SK-N-SH treated with all-trans-retinoic acid at 6 μM for 48 hours (cell line): ENCODE measurements around the gene CCDC38.

Experiments used
- ATAC-seq: fragments of 200-7000 bp; cut with Tn5 transposase; 3 replicates; pipeline ENCODE4 v1.9.1; 2020; ENCODE audit warnings: mild to moderate bottlenecking, moderate library complexity
- ARNTL ChIP-seq: fragments of 450-650 bp; formaldehyde crosslinking; IDR thresholded peaks from 2 replicates; pipeline ENCODE4 v1.5.0; 2020; ENCODE audit warnings: low read depth, mild to moderate bottlenecking, moderate library complexity, borderline replicate concordance
- BACH2 ChIP-seq: fragments of 250-450 bp; sonication (Bioruptor Pico); IDR thresholded peaks from 2 replicates; pipeline ENCODE4 v1.9.0; 2021; ENCODE audit warnings: mild to moderate bottlenecking, borderline replicate concordance
- CSDC2 ChIP-seq: fragments of 250-450 bp; sonication (Bioruptor Pico); IDR thresholded peaks from 2 replicates; pipeline ENCODE4 v1.5.0; 2020; ENCODE audit warnings: mild to moderate bottlenecking, moderate library complexity
- GLIS3 ChIP-seq: fragments of 250-450 bp; sonication (Bioruptor Pico); IDR thresholded peaks from 2 replicates; pipeline ENCODE4 v1.5.0; 2020; ENCODE audit warnings: mild to moderate bottlenecking, moderate library complexity
- ISL1 ChIP-seq: fragments of 250-450 bp; sonication (Bioruptor Pico); IDR thresholded peaks from 2 replicates; pipeline ENCODE4 v2.1.2; 2022; ENCODE audit warnings: mild to moderate bottlenecking, moderate library complexity
- OSR1 ChIP-seq: fragments of 250-450 bp; sonication (Bioruptor Pico); IDR thresholded peaks from 2 replicates; pipeline ENCODE4 v1.8.0; 2022; ENCODE audit warnings: moderate library complexity, mild to moderate bottlenecking, inconsistent platforms
- PPARA ChIP-seq: fragments of 250-450 bp; sonication (Bioruptor Pico); IDR thresholded peaks from 2 replicates; pipeline ENCODE4 v1.5.0; 2020; ENCODE audit warnings: mild to moderate bottlenecking, borderline replicate concordance
- TCF4 ChIP-seq: fragments of 250-450 bp; sonication (Bioruptor Pico); IDR thresholded peaks from 2 replicates; pipeline ENCODE4 v1.8.0; 2021; ENCODE audit warnings: mild to moderate bottlenecking, moderate library complexity, borderline replicate concordance
- TOX ChIP-seq: fragments of 250-450 bp; sonication (Bioruptor Pico); IDR thresholded peaks from 2 replicates; pipeline ENCODE4 v1.8.0; 2021; ENCODE audit warnings: mild to moderate bottlenecking, moderate library complexity, borderline replicate concordance
- ZFP3 ChIP-seq: fragments of 250-450 bp; sonication (Bioruptor Pico); IDR thresholded peaks from 2 replicates; pipeline ENCODE4 v1.5.0; 2020; ENCODE audit warnings: mild to moderate bottlenecking, moderate library complexity
- ZFP30 ChIP-seq: fragments of 450-650 bp; formaldehyde crosslinking; IDR thresholded peaks from 2 replicates; pipeline ENCODE4 v1.5.0; 2022; ENCODE audit warnings: mild to moderate bottlenecking, moderate library complexity
- ZNF565 ChIP-seq: fragments of 450-650 bp; formaldehyde crosslinking; conservative IDR thresholded peaks from 2 replicates; pipeline ENCODE4 v1.5.0; 2020; ENCODE audit warnings: low read depth, mild to moderate bottlenecking, moderate library complexity
- ZNF70 ChIP-seq: fragments of 450-650 bp; formaldehyde crosslinking; IDR thresholded peaks from 2 replicates; pipeline ENCODE4 v1.5.0; 2020; ENCODE audit warnings: mild to moderate bottlenecking, moderate library complexity
- TF ChIP-seq, protein P1 (sequence below): fragments of 250-450 bp; sonication (Bioruptor Pico); IDR thresholded peaks from 2 replicates; pipeline ENCODE4 v1.5.0; 2020; ENCODE audit warnings: mild to moderate bottlenecking, moderate library complexity
- TF ChIP-seq, protein P2 (sequence below): fragments of 250-450 bp; sonication (Bioruptor Pico); IDR thresholded peaks from 2 replicates; pipeline ENCODE4 v1.8.0; 2021; ENCODE audit warnings: low read depth, mild to moderate bottlenecking, moderate library complexity, borderline replicate concordance

CCDC38 gene

DNA sequence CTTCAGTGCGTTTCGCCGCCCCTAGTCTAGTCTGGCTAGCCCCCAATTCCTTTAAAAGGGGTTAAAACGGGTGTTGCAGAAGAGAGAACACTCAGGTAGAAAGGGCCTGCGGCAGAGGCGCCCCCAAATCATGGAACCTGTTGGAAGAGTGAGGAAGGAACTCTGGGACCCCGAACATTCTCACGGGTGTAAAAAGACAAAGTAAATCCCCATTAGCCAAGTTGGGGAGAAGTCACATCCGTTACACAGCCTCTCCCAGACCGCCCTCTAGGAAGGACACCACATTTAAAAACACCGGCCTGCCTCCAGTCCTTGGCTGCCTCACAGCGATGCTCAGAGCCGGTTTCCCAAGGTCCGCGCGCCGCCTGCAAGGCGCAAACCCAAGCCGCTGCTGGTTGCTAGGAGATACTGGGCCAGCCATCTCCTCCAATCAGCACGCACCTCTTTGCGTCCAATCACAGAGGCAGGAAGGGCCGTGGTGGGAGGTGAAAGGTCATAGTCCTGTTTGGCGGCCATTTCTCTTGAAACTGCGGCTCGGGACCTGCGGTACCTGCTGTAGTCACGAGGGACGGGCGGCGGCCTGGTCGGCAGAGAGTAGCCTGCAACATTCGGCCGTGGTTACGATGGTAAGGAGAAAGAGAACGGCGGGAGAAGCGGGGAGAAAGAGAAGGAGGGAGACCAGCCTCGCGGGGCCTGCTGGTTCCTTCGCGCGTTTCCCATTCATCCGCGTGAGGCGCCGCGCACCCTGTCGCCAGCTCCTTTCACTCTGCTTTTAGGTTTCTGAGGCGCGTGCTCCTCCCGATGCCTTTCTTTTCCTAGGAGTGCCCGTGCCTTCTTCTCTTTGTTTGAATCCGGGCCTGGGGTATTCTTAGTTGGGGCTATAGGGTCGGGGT, 83.7 kb downstream of the CCDC38 start, which contains the start of gene SNRPF:
SNRPF (plus strand) TSS at position 502 of the 893 bp plus-strand sequence; CDS start at position 624, 122 bp downstream.
- ATAC-seq = peak; percentile 98
- TF ChIP-seq ZNF565 = no peak

DNA sequence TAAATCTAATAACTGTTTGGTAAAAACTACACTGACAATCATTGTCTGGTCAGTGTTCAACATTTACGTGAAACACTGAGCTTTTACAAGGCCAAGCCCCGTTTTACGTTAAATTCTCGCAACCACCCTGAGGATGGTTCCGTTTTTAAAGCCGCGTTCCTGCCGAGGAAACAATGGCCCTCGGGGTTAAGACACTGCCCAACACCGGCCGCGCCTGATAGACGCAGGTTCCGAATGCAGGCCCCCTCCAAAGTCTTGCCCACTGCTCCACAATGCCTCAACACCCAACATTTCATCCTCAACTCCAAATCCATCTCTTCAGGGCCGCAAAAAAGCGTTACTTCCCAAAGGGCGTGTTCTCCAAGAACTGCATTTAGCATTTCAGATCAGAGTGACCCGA, 84.6 kb downstream of the CCDC38 start:
- no peak for ATAC-seq
- TF ChIP-seq ZNF70 (CRISPR knock-in tag) (no peak), ISL1 (CRISPR knock-in tag) (no peak), TOX (CRISPR knock-in tag) (no peak), GLIS3 (CRISPR knock-in tag) (no peak), PPARA (CRISPR knock-in tag) (no peak), OSR1 (CRISPR knock-in tag) (no peak), ZFP3 (CRISPR knock-in tag) (no peak), ARNTL (CRISPR knock-in tag) (no peak)
- TF ChIP-seq, protein P1, sequence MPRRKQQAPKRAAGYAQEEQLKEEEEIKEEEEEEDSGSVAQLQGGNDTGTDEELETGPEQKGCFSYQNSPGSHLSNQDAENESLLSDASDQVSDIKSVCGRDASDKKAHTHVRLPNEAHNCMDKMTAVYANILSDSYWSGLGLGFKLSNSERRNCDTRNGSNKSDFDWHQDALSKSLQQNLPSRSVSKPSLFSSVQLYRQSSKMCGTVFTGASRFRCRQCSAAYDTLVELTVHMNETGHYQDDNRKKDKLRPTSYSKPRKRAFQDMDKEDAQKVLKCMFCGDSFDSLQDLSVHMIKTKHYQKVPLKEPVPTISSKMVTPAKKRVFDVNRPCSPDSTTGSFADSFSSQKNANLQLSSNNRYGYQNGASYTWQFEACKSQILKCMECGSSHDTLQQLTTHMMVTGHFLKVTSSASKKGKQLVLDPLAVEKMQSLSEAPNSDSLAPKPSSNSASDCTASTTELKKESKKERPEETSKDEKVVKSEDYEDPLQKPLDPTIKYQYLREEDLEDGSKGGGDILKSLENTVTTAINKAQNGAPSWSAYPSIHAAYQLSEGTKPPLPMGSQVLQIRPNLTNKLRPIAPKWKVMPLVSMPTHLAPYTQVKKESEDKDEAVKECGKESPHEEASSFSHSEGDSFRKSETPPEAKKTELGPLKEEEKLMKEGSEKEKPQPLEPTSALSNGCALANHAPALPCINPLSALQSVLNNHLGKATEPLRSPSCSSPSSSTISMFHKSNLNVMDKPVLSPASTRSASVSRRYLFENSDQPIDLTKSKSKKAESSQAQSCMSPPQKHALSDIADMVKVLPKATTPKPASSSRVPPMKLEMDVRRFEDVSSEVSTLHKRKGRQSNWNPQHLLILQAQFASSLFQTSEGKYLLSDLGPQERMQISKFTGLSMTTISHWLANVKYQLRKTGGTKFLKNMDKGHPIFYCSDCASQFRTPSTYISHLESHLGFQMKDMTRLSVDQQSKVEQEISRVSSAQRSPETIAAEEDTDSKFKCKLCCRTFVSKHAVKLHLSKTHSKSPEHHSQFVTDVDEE (CRISPR knock-in tag) = no peak
- TF ChIP-seq, protein P2, sequence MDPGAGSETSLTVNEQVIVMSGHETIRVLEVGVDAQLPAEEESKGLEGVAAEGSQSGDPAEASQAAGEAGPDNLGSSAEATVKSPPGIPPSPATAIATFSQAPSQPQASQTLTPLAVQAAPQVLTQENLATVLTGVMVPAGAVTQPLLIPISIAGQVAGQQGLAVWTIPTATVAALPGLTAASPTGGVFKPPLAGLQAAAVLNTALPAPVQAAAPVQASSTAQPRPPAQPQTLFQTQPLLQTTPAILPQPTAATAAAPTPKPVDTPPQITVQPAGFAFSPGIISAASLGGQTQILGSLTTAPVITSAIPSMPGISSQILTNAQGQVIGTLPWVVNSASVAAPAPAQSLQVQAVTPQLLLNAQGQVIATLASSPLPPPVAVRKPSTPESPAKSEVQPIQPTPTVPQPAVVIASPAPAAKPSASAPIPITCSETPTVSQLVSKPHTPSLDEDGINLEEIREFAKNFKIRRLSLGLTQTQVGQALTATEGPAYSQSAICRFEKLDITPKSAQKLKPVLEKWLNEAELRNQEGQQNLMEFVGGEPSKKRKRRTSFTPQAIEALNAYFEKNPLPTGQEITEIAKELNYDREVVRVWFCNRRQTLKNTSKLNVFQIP (CRISPR knock-in tag) = no peak
- TF ChIP-seq, all 23 proteins: peak for 0

DNA sequence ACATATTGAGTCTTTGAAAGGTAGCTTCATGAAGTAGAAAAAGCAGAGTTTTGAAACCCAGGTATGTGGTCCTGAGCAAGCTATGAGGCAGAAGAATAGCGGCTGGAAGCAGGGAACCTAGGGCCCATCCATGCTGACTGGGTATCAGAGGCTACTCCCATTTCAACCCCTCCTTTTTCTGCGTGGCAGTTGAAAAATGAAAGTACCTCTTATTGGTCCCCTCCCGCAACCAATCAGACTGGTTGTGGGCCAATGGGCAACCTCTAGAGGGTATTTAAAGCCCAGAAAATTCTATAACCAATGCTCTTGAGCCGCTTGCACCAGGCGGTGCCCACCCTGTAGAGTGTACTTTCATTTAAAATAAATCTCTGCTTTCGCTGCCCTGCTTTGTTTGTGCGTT, 85.3 kb downstream of the CCDC38 start:
- TF ChIP-seq ZNF565 (no peak), BACH2 (CRISPR knock-in tag) (no peak), ZFP3 (CRISPR knock-in tag) (no peak), TOX (CRISPR knock-in tag) (no peak), ARNTL (CRISPR knock-in tag) (no peak), ISL1 (CRISPR knock-in tag) (no peak), TCF4 (CRISPR knock-in tag) (no peak), CSDC2 (no peak), ZFP30 (CRISPR knock-in tag) (no peak), PPARA (CRISPR knock-in tag) (no peak)
- TF ChIP-seq, protein P1 (CRISPR knock-in tag) = no peak
- TF ChIP-seq, protein P2 (CRISPR knock-in tag) = no peak
- TF ChIP-seq, all 23 proteins: peak for 0
- ATAC-seq = no peak

DNA sequence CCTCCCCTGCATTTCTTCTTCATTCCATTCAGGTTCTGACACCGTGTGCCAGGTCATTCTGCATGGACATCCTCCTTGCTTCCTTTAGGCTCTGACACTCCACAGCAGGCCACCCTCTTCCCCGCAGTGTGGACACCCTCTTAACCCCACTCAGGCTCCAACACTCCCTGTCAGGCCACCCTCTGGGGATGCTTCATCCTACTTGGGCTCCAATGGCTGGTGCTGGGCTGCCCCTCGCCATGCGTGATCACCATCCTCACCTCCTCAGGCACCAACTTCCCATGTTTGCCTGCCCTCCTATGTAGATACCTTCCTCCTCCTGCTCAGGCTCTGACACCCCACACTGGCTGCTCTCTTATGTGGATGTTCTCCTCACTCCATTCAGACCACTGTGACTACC, 90.3 kb downstream of the CCDC38 start:
- ATAC-seq = no peak
- TF ChIP-seq PPARA (CRISPR knock-in tag) (no peak), BACH2 (CRISPR knock-in tag) (no peak), TCF4 (CRISPR knock-in tag) (no peak), ZFP30 (CRISPR knock-in tag) (no peak), OSR1 (CRISPR knock-in tag) (no peak), TOX (CRISPR knock-in tag) (no peak)
- TF ChIP-seq, protein P2 (CRISPR knock-in tag) = no peak
- TF ChIP-seq, all 23 proteins: peak for 0
